K562 (cell line): ENCODE data around the gene AGL. TPM values are rescaled to one million over a fixed set of nuclear protein-coding genes. Genes with fewer than 3 reads are reported as not detected.

Experiments used
- ATAC-seq: fragments of 200-7000 bp; cut with Tn5 transposase; 3 replicates; pipeline ENCODE4 v1.9.1; 2020; ENCODE audit warnings: moderate library complexity
- BruUV-seq: library from RNA; stranded (reverse); fragments of 400-500 nt; replicated peaks from 2 replicates; lab custom pipeline; 2021; lab: Mats Ljungman, UMichigan
- CTCF ChIA-PET: fragments of 300-600 bp; formaldehyde crosslinking; extraction: SDS; loops from one replicate; lab custom pipeline; 2021; ENCODE audit warnings: low intra/inter-chr PET ratio; lab: Yijun Ruan, JAX
- POLR2A ChIA-PET: fragments of 300-600, 350-650 bp; sonication (Branson Sonifier 250); formaldehyde crosslinking; extraction: SDS; loops from one replicate; lab custom pipeline; 2021; ENCODE audit warnings: antibody characterized with exemption, inconsistent platforms; lab: Yijun Ruan, JAX
- DNase-seq, 4 experiments: peaks; one replicate each; pipeline versions ENCODE4 v3.0.0 to v3.0.0-alpha.2; 2011 to 2018; ENCODE audit warnings: low spot score in 3 of 4, mixed read lengths in 3 of 4; ENCODE audit errors: extremely low read depth in 1 of 4
- FAIRE-seq: peaks from 2 replicates; lab custom pipeline; 2011; peaks lifted over from hg19 to GRCh38; lab: Jason Lieb, UNC
- H2AFZ ChIP-seq: 2 replicates; pipeline ENCODE4 v1.6.0; 2011; ENCODE audit warnings: low read depth, low read length, control low read depth, inconsistent platforms
- H3K27ac ChIP-seq: fragments of 200-600 bp; 3 replicates; pipeline ENCODE4 v1.8.0; 2011; ENCODE audit warnings: low read depth, mild to moderate bottlenecking, control low read depth, inconsistent platforms, low read length, moderate library complexity, mixed read lengths; ENCODE audit errors: extremely low read depth
- H3K27me3 ChIP-seq, 2 experiments: fragments of 300-600 bp in 1 of 2; 2 replicates in 1 of 2; 3 replicates in 1 of 2; pipeline versions ENCODE4 v1.6.0 to v1.8.0; 2011; ENCODE audit warnings: inconsistent platforms in 2 of 2, low read length in 2 of 2, mild to moderate bottlenecking in 1 of 2, mixed read lengths in 1 of 2, moderate library complexity in 1 of 2; ENCODE audit not compliant: control insufficient read depth in 2 of 2, insufficient read depth in 2 of 2
- H3K36me3 ChIP-seq: fragments of 300-600 bp; 3 replicates; pipeline ENCODE4 v1.8.0; 2011; ENCODE audit warnings: mild to moderate bottlenecking, low read length, inconsistent platforms; ENCODE audit not compliant: control insufficient read depth, insufficient read depth
- H3K4me1 ChIP-seq, 2 experiments: fragments of 200-600 bp in 1 of 2; replicated peaks in 1 of 2; 2 replicates in 1 of 2; 3 replicates in 1 of 2; pipeline versions ENCODE4 v1.5.1 to v1.8.0; 2011; ENCODE audit warnings: inconsistent platforms in 2 of 2, low read length in 2 of 2, mild to moderate bottlenecking in 1 of 2, mixed read lengths in 1 of 2, moderate library complexity in 1 of 2; ENCODE audit not compliant: control insufficient read depth in 2 of 2, insufficient read depth in 2 of 2
- H3K4me2 ChIP-seq: 2 replicates; pipeline ENCODE4 v1.6.1; 2011; ENCODE audit warnings: low read length, control low read depth, inconsistent platforms, mixed read lengths; ENCODE audit not compliant: insufficient read depth
- H3K4me3 ChIP-seq: fragments of 200-600 bp; sonication (generic), shearing (Covaris generic); 2 replicates; pipeline ENCODE4 v1.5.1; 2016; ENCODE audit warnings: control low read depth, inconsistent platforms
- H3K79me2 ChIP-seq: fragments of 200-600 bp; 3 replicates; pipeline ENCODE4 v1.8.0; 2011; ENCODE audit warnings: low read length, inconsistent platforms; ENCODE audit not compliant: control insufficient read depth, insufficient read depth
- H3K9ac ChIP-seq, 2 experiments: 2 replicates each; pipeline versions ENCODE4 v1.6.0 to v1.6.1; 2011; ENCODE audit warnings: low read depth in 2 of 2, low read length in 2 of 2, control low read depth in 1 of 2, inconsistent platforms in 1 of 2, mild to moderate bottlenecking in 1 of 2, mixed read lengths in 1 of 2; ENCODE audit not compliant: insufficient read depth in 1 of 2
- H3K9me1 ChIP-seq: one replicate; pipeline ENCODE4 v1.6.0; 2011; ENCODE audit warnings: inconsistent platforms, mild to moderate bottlenecking, low read length, moderate library complexity; ENCODE audit not compliant: control insufficient read depth, insufficient read depth
- H3K9me3 ChIP-seq: replicated peaks from 2 replicates; pipeline ENCODE4 v1.5.1; 2011; ENCODE audit warnings: low read depth, low read length, inconsistent platforms; ENCODE audit not compliant: control insufficient read depth, insufficient read depth
- H4K20me1 ChIP-seq: replicated peaks from 2 replicates; pipeline ENCODE4 v1.6.1; 2011; ENCODE audit warnings: low read length, inconsistent platforms, mixed read lengths; ENCODE audit not compliant: control insufficient read depth, insufficient read depth
- DIDO1 ChIP-seq: fragments of 450-650 bp; IDR thresholded peaks from 2 replicates; pipeline ENCODE4 v1.6.1; 2016; ENCODE audit warnings: low read depth, missing biosample characterization, missing genetic modification characterization
- ERF ChIP-seq: fragments of 450-650 bp; formaldehyde crosslinking; IDR thresholded peaks from 2 replicates; pipeline ENCODE4 v1.4.0; 2020; ENCODE audit warnings: mild to moderate bottlenecking, mixed read lengths
- FOS ChIP-seq: IDR thresholded peaks from 3 replicates; pipeline ENCODE4 v1.6.1; 2011; ENCODE audit not compliant: insufficient read length; ENCODE audit errors: extremely low read depth
- GATAD2A ChIP-seq: fragments of 450-650 bp; IDR thresholded peaks from 2 replicates; pipeline ENCODE4 v1.6.1; 2017
- GTF2B ChIP-seq: IDR thresholded peaks from 2 replicates; pipeline ENCODE4 v1.6.1; 2011; ENCODE audit not compliant: insufficient read length; ENCODE audit errors: extremely low read depth
- MBD2 ChIP-seq: sonication (generic); IDR thresholded peaks from 2 replicates; pipeline ENCODE4 v1.6.1; 2016; ENCODE audit warnings: low read depth, borderline replicate concordance
- MTA1 ChIP-seq: fragments of 450-650 bp; IDR thresholded peaks from 2 replicates; pipeline ENCODE4 v1.6.1; 2017; ENCODE audit warnings: borderline replicate concordance
- NFXL1 ChIP-seq: fragments of 450-650 bp; formaldehyde crosslinking; IDR thresholded peaks from 2 replicates; pipeline ENCODE4 v1.4.0; 2021; ENCODE audit warnings: mild to moderate bottlenecking
- PHTF2 ChIP-seq: fragments of 250-450 bp; sonication (Bioruptor Pico); IDR thresholded peaks from 2 replicates; pipeline ENCODE4 v1.5.0; 2021; ENCODE audit warnings: mild to moderate bottlenecking
- RAD51 ChIP-seq: fragments of 450-650 bp; IDR thresholded peaks from 2 replicates; pipeline ENCODE4 v1.7.1; 2016; ENCODE audit warnings: low read depth, mild to moderate bottlenecking, borderline replicate concordance
- SMAD2 ChIP-seq: fragments of 150-350 bp; IDR thresholded peaks from 2 replicates; pipeline ENCODE4 v1.6.1; 2014; ENCODE audit warnings: low read depth, mild to moderate bottlenecking, low read length
- SRSF9 ChIP-seq: fragments of 200-400 bp; formaldehyde crosslinking; IDR thresholded peaks from 2 replicates; pipeline ENCODE4 v1.6.1; 2017; ENCODE audit warnings: low read depth, low read length, borderline replicate concordance
- TAF1 ChIP-seq: IDR thresholded peaks from 2 replicates; pipeline ENCODE4 v1.6.1; 2011; ENCODE audit warnings: mild to moderate bottlenecking, low read length, moderate library complexity; ENCODE audit not compliant: insufficient read depth, control insufficient read depth, severe bottlenecking; ENCODE audit errors: extremely low read depth
- TEAD2 ChIP-seq: fragments of 450-650 bp; IDR thresholded peaks from 2 replicates; pipeline ENCODE4 v1.6.1; 2016; ENCODE audit warnings: missing genetic modification characterization, control low read depth, missing compliant biosample characterization
- ZBTB33 ChIP-seq: sonication (generic); formaldehyde crosslinking; IDR thresholded peaks from 2 replicates; pipeline ENCODE4 v1.8.1; 2023; ENCODE audit warnings: mild to moderate bottlenecking, missing genetic modification reagents
- ZNF277 ChIP-seq: fragments of 250-450 bp; sonication (Bioruptor Pico); IDR thresholded peaks from 2 replicates; pipeline ENCODE4 v1.8.0; 2022; ENCODE audit warnings: inconsistent platforms, mild to moderate bottlenecking, moderate library complexity, borderline replicate concordance
- ZNF282 ChIP-seq: sonication (generic); formaldehyde crosslinking; IDR thresholded peaks from 2 replicates; pipeline ENCODE4 v1.8.1; 2023; ENCODE audit warnings: missing genetic modification reagents
- ZNF347 ChIP-seq: fragments of 450-650 bp; formaldehyde crosslinking; IDR thresholded peaks from 2 replicates; pipeline ENCODE4 v1.4.0; 2020; ENCODE audit warnings: low read depth, mild to moderate bottlenecking, moderate library complexity
- ZNF699 ChIP-seq: fragments of 250-450 bp; sonication (Bioruptor Pico); IDR thresholded peaks from 2 replicates; pipeline ENCODE4 v1.8.0; 2021; ENCODE audit warnings: mild to moderate bottlenecking, moderate library complexity; ENCODE audit not compliant: insufficient replicate concordance
- WGBS: fragments of 100-300 bp; shearing (Covaris generic); methylation state at CpG from one replicate; pipeline ENCODE4 v1.1.6; 2016; ENCODE audit warnings: low coverage, mixed read lengths; ENCODE audit not compliant: insufficient coverage; ENCODE audit errors: missing lambda C conversion rate; 5-methylcytosine and 5-hydroxymethylcytosine counted together
- in situ Hi-C: fragments of 300-500 bp; cut with MboI; formaldehyde crosslinking; loops from 4 replicates; pipeline ENCODE4 v1.15.0; 2018; ENCODE audit warnings: inconsistent platforms, mixed read lengths
- intact Hi-C: fragments of 100-400 bp; cut with micrococcal nuclease; formaldehyde crosslinking; loops from 2 replicates; pipeline ENCODE4 v1.14.2; 2022
- polyA plus RNA-seq, 8 experiments: library from polyadenylated mRNA; depleted of rRNA in 4 of 8; stranded (reverse) in 5 of 8; unstranded in 3 of 8; fragments of >200 nt; fragmentation: Nextera tagmentation in 2 of 8; fragmentation: Illumina TruSeq in 1 of 8; extraction: Ambion mirVana in 2 of 8; extraction: Trizol in 1 of 8; gene quantifications; 2 replicates each; pipeline versions ENCODE4 v1.2.1 to v1.2.3, GENCODE V29; 2011 to 2014; ENCODE audit warnings: inconsistent platforms in 1 of 8, missing spikeins in 1 of 8
- total RNA-seq, 7 experiments: library from RNA; depleted of rRNA in 6 of 7; stranded (reverse); fragments of >200 nt in 6 of 7; fragmentation: Illumina TruSeq in 2 of 7; extraction: Trizol in 2 of 7; gene quantifications; 2 replicates each; pipeline versions ENCODE4 v1.2.1 to v1.2.3, GENCODE V29; 2011 to 2021; ENCODE audit warnings: low replicate concordance in 1 of 7

The AGL gene
- total and polyA plus RNA-seq, 9 of the 15 experiments (the other 6 are each of a cell fraction or from before 2014, with no cell fraction given), result 6.3 to 20.4 (median 12.4) TPM

- Histone ChIP-seq H3K4me1 (no peaks in the 10 kb centered on the region), H3K9ac (no peak overlapping the region), H3K9me1 (no peaks in the 10 kb centered on the region), H3K36me3 (peaks cover 17% of the 10 kb centered on the region; the same call in 2 of the 3 replicates), H3K27ac (no peak overlapping the region), H3K4me2 (no peak overlapping the region), H4K20me1 (no peaks in the 10 kb centered on the region), H3K79me2 (no peaks in the 10 kb centered on the region), H3K27me3 (no peaks in the 10 kb centered on the region), H2AFZ (no peak overlapping the region), H3K9me3 (no peaks in the 10 kb centered on the region), H3K4me3 (no peak overlapping the region)
- BruUV-seq, result no TSS peak
- DNase-seq (no peak), ATAC-seq (no peak), FAIRE-seq (no peak)
- in situ Hi-C loops (no loop called here), intact Hi-C loops (no loop called here)
- ChIA-PET CTCF (no interaction called here), POLR2A (interaction anchor here (0.7 to 1.2 kb wide), 2 partner anchors 10 to 129 kb away, joined by 3 read pairs; no protein-coding TSS in a partner anchor)
- no peak for TF ChIP-seq ZNF699
- no peak for TF ChIP-seq GATAD2A
- no peak for TF ChIP-seq TAF1
- TF ChIP-seq SMAD2, result no peak
- no peak for TF ChIP-seq DIDO1 (tag)
- TF ChIP-seq FOS, result no peak
- TF ChIP-seq MTA1, result no peak
- TF ChIP-seq GTF2B, result no peak
- no peak for TF ChIP-seq ZNF277 (CRISPR knock-in tag)
- no peak for TF ChIP-seq ERF (CRISPR knock-in tag)
- TF ChIP-seq TEAD2, result no peak
- TF ChIP-seq SRSF9, result no peak
- no peak for TF ChIP-seq ZNF347 (CRISPR knock-in tag)
- TF ChIP-seq ZBTB33 (CRISPR knock-in tag), result no peak
- TF ChIP-seq MBD2, result no peak
- no peak for TF ChIP-seq RAD51
- TF ChIP-seq PHTF2 (CRISPR knock-in tag), result no peak
- TF ChIP-seq ZNF282 (CRISPR knock-in tag), result no peak
- TF ChIP-seq NFXL1 (CRISPR knock-in tag), result no peak
- WGBS, result 95% methylated on average over 6 of the region's 6 CpGs
Measured at GRCh38 chr1:99867682-99868081, 17.5 kb downstream of the AGL start.
